B cell (primary cell): ENCODE data around the gene TUBB4B.

Experiments
- EZH2 ChIP-seq: IDR thresholded peaks from 2 replicates; pipeline ENCODE4 v1.6.1; 2012; ENCODE audit warnings: borderline replicate concordance, low read depth, mild to moderate bottlenecking, moderate library complexity, low read length; ENCODE audit not compliant: insufficient read depth, poor library complexity, severe bottlenecking
- TF ChIP-seq, protein P1 (sequence below): fragments of 200-600 bp; IDR thresholded peaks from one replicate; pipeline ENCODE4 v1.8.0; 2022; ENCODE audit warnings: antibody characterized with exemption, mild to moderate bottlenecking

DNA sequence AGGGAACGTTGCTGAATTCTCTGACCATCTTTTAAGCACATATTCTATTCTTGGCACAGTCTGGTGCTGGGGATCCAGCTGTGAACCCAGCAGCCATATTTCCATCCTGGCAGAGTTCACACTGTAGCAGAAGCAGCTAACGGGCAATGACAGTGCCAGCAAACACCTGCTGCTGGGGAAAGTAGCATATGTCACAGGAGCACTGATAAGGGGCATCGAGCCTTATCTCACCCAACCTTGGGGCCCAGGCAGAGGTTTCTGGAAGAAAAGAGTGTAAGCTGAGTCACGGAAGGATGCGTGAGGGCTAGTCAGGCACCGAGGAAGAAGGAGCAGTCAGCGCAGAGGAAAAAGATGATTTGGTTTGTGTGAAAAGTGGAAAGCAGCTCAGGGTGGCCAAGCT is 34.5 kb upstream of the TUBB4B start:
- TF ChIP-seq, protein P1, sequence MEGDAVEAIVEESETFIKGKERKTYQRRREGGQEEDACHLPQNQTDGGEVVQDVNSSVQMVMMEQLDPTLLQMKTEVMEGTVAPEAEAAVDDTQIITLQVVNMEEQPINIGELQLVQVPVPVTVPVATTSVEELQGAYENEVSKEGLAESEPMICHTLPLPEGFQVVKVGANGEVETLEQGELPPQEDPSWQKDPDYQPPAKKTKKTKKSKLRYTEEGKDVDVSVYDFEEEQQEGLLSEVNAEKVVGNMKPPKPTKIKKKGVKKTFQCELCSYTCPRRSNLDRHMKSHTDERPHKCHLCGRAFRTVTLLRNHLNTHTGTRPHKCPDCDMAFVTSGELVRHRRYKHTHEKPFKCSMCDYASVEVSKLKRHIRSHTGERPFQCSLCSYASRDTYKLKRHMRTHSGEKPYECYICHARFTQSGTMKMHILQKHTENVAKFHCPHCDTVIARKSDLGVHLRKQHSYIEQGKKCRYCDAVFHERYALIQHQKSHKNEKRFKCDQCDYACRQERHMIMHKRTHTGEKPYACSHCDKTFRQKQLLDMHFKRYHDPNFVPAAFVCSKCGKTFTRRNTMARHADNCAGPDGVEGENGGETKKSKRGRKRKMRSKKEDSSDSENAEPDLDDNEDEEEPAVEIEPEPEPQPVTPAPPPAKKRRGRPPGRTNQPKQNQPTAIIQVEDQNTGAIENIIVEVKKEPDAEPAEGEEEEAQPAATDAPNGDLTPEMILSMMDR = no peak
- TF ChIP-seq EZH2 = no peak
